Gastroesophageal sphincter (tissue), 4 donors: ENCODE measurements around the gene ECE2. TPM values are rescaled to one million over a fixed set of nuclear protein-coding genes. Genes with fewer than 3 reads are reported as not detected.

ENCODE experiments used
- ATAC-seq: fragments of 150-250 bp; one replicate; pipeline ENCODE4 v1.9.1; 2016; ENCODE audit warnings: mild to moderate bottlenecking, moderate library complexity
- H3K27ac ChIP-seq, 4 donors: fragments of 200-600 bp; sonication (generic) in 3 of 4; 1 replicate in 3 of 4; 2 replicates in 1 of 4; pipeline ENCODE4 v1.5.1; 2016 to 2019
- H3K27me3 ChIP-seq: fragments of 200-600 bp; sonication (generic); one replicate; pipeline ENCODE4 v1.5.1; 2019
- H3K36me3 ChIP-seq, 2 donors: fragments of 200-600 bp; sonication (generic); one replicate each; pipeline ENCODE4 v1.5.1; 2019; ENCODE audit warnings: control low read depth in 1 of 2
- H3K4me1 ChIP-seq, 3 donors: fragments of 200-600 bp; sonication (generic); 1 replicate in 2 of 3; 2 replicates in 1 of 3; pipeline ENCODE4 v1.5.1; 2016 to 2019; ENCODE audit warnings: control low read depth in 2 of 3
- H3K4me3 ChIP-seq, 2 donors: fragments of 200-600 bp; sonication (generic); one replicate each; pipeline ENCODE4 v1.5.1; 2019; ENCODE audit warnings: mild to moderate bottlenecking in 1 of 2, moderate library complexity in 1 of 2
- H3K9me3 ChIP-seq, 3 donors: fragments of 200-600 bp; sonication (generic); one replicate each; pipeline ENCODE4 v1.5.1; 2017 to 2019; ENCODE audit warnings: control low read depth in 2 of 3
- CTCF ChIP-seq, 4 experiments: fragments of 200-600 bp in 2 of 4; fragments of 450-650 bp in 2 of 4; sonication (generic) in 1 of 4; IDR thresholded peaks; one replicate each; pipeline ENCODE4 v1.5.1; 2017 to 2019; ENCODE audit warnings: antibody characterized with exemption in 4 of 4, mild to moderate bottlenecking in 2 of 4, moderate library complexity in 2 of 4
- EP300 ChIP-seq: sonication (generic); formaldehyde crosslinking; IDR thresholded peaks from one replicate; pipeline ENCODE4 v1.6.1; 2017; ENCODE audit warnings: antibody characterized with exemption, mild to moderate bottlenecking
- POLR2A ChIP-seq, 2 donors: fragments of 450-650 bp; IDR thresholded peaks; one replicate each; pipeline ENCODE4 v1.6.1; 2017; ENCODE audit warnings: antibody characterized with exemption in 2 of 2, mild to moderate bottlenecking in 2 of 2, moderate library complexity in 1 of 2
- POLR2AphosphoS5 ChIP-seq: sonication (generic); formaldehyde crosslinking; IDR thresholded peaks from one replicate; pipeline ENCODE4 v1.6.1; 2017; ENCODE audit warnings: antibody characterized with exemption
- WGBS, 2 donors: methylation state at CpG; one replicate each; pipeline ENCODE4 v1.1.5; 2018; ENCODE audit warnings: low coverage in 1 of 2; 5-methylcytosine and 5-hydroxymethylcytosine counted together
- total RNA-seq, 4 donors: library from RNA; depleted of rRNA; stranded (reverse); fragments of >200 nt; gene quantifications; one replicate each; pipeline ENCODE4 v1.1.0, GENCODE V29; 2016

ECE2 gene
- total RNA-seq, 4 donors from 2014 or later: 0.12 to 0.67 (median 0.52) TPM

GRCh38 chr3:184236636-184237035, 39.2 kb upstream of the ECE2 start:
- 60% methylated on average over 1 of the region's 3 CpGs; no CpG with 5 or more reads in 1 of the 2 donors for WGBS, 2 donors
- no peak overlapping the region for H3K27ac ChIP-seq
- no peak overlapping the region for H3K4me3 ChIP-seq
- H3K36me3 ChIP-seq: peaks cover 0 to 2% of the 10 kb centered on the region in 2 donors
- peaks cover 94% of the 10 kb centered on the region for H3K27me3 ChIP-seq
- H3K9me3 ChIP-seq: no peaks in the 10 kb centered on the region
- H3K4me1 ChIP-seq: peaks cover 0 to 6% (median 4%) of the 10 kb centered on the region in 3 donors
- TF ChIP-seq POLR2AphosphoS5 (no peak), CTCF (IDR thresholded peaks at IDR 0.05) (no peak), POLR2A (IDR thresholded peaks at IDR 0.05) (no peak), EP300 (no peak)
- no peak for ATAC-seq

- H3K36me3 ChIP-seq: peaks cover 0 to 8% of the 10 kb centered on the region in 2 donors
- peaks cover 89% of the 10 kb centered on the region for H3K27me3 ChIP-seq
- H3K4me3 ChIP-seq: no peak overlapping the region
- no peak for ATAC-seq
- H3K27ac ChIP-seq: no peak overlapping the region
- 40 to 83% methylated on average over 1 of the region's 7 CpGs for WGBS, 2 donors
- TF ChIP-seq POLR2AphosphoS5 (no peak), CTCF (IDR thresholded peaks at IDR 0.05) (no peak), EP300 (no peak), POLR2A (IDR thresholded peaks at IDR 0.05) (no peak)
- no peaks in the 10 kb centered on the region for H3K9me3 ChIP-seq
- H3K4me1 ChIP-seq: peaks cover 0 to 10% (median 6%) of the 10 kb centered on the region in 3 donors
These were observed 38.6 kb upstream of the ECE2 start for GRCh38 chr3:184237211-184237610.

- 0 to 50% methylated on average over 1 of the region's 1 CpG for WGBS, 2 donors
- H3K4me3 ChIP-seq: no peak overlapping the region
- no peak for TF ChIP-seq POLR2A (IDR thresholded peaks at IDR 0.05)
- no peak for TF ChIP-seq CTCF (IDR thresholded peaks at IDR 0.05)
- no peak for TF ChIP-seq POLR2AphosphoS5
- no peak for TF ChIP-seq EP300
- peaks cover 0 to 10% (median 6%) of the 10 kb centered on the region in 3 donors for H3K4me1 ChIP-seq
- H3K9me3 ChIP-seq: no peaks in the 10 kb centered on the region
- peaks cover 0 to 14% of the 10 kb centered on the region in 2 donors for H3K36me3 ChIP-seq
- no peak for ATAC-seq
- no peak overlapping the region for H3K27ac ChIP-seq
- peaks cover 83% of the 10 kb centered on the region for H3K27me3 ChIP-seq
These were observed 38.0 kb upstream of the ECE2 start for GRCh38 chr3:184237807-184238206.

- no peak for ATAC-seq
- 40 to 54% methylated on average over 2 of the region's 13 CpGs for WGBS, 2 donors
- no peak for TF ChIP-seq POLR2A (IDR thresholded peaks at IDR 0.05)
These were observed 37.5 kb upstream of the ECE2 start for GRCh38 chr3:184238246-184238818.

GRCh38 chr3:184239221-184239620, 36.6 kb upstream of the ECE2 start:
- peaks cover 69% of the 10 kb centered on the region for H3K27me3 ChIP-seq
- WGBS, 2 donors: 91% methylated on average over 1 of the region's 8 CpGs; no CpG with 5 or more reads in 1 of the 2 donors
- no peak for ATAC-seq
- no peak overlapping the region for H3K4me3 ChIP-seq
- peaks cover 0 to 28% of the 10 kb centered on the region in 2 donors for H3K36me3 ChIP-seq
- no peaks in the 10 kb centered on the region for H3K9me3 ChIP-seq
- TF ChIP-seq POLR2A (IDR thresholded peaks at IDR 0.05) (no peak), CTCF (IDR thresholded peaks at IDR 0.05) (no peak), POLR2AphosphoS5 (no peak), EP300 (no peak)
- peaks cover 0 to 10% (median 6%) of the 10 kb centered on the region in 3 donors for H3K4me1 ChIP-seq
- no peak overlapping the region for H3K27ac ChIP-seq

More at GRCh38 chr3:184238246-184238818, 37.5 kb upstream of the ECE2 start:
- Histone ChIP-seq H3K27ac (no peak overlapping the region), H3K9me3 (no peaks in the 10 kb centered on the region), H3K27me3 (peaks cover 78% of the 10 kb centered on the region), H3K36me3 (peaks cover 0 to 19% of the 10 kb centered on the region in 2 donors), H3K4me1 (peaks cover 0 to 10% (median 6%) of the 10 kb centered on the region in 3 donors), H3K4me3 (no peak overlapping the region)
